HG03025 (cell line): ENCODE results near the gene FREM3.

Source experiments
- ATAC-seq: cut with Tn5 transposase; IDR thresholded peaks from one replicate; pipeline ENCODE4 v1.9.1; 2021; ENCODE audit warnings: mild to moderate bottlenecking, moderate library complexity; ENCODE audit not compliant: unreplicated experiment, low FRiP score

FREM3 gene

DNA sequence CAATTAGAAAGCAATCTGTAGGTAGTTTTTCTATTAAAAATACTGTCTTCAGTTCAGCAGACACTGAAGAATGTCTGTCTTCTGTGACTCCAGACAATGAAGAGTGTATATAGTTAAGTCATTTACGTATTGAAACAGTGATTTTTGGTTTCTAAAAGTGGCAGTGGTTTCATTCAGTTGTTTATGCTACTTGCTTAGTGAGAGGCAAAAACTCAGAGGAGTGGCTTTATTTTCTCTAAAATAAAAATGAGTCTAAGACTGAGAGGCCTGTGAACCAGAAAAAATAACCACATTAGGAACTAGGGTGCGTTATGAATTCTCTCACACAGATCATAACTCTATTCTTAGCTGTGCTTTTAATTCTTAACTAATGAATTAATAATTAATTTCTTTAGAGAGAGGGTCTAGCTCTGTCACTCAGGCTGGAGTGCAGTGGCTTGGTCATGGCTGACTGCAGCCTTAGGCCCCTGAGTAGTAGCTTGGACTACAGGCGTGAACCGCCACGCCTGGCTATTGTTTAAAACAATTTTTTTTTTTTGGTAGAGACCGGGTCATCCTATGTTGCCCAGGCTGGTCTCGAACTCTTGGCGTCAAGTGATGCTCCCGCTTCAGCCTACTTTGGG is 31.4 kb downstream of the FREM3 start:
- ATAC-seq = peak; percentile 99

DNA sequence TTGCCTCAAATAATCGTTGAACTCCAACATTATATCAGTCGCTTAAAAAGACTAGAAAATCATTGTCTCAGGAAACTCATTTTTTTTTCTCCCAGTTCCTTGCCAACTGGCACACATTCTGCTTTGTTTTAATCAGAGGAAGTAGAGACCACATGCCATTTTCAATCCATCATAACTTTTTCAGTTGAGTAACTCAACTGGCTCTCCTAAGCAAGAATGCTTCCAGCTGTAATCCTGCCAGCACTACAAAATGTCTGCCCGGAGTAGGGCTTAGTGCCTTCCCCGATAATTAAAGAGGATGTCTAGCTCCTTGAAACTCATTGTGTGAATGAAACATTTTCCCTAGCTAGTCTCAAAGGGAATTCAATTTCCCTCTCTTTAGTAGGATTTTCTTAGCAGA is 33.0 kb downstream of the FREM3 start:
- ATAC-seq = no peak

- ATAC-seq = no peak
Observed at GRCh38 chr4:143658336-143658735, 42.1 kb downstream of the FREM3 start.

GRCh38 chr4:143654571-143654970 is 45.9 kb downstream of the FREM3 start:
- ATAC-seq = no peak

GRCh38 chr4:143653031-143653430 is 47.4 kb downstream of the FREM3 start:
- ATAC-seq = no peak

- peak; percentile 59 for ATAC-seq
Observed at GRCh38 chr4:143643399-143643798, 57.1 kb downstream of the FREM3 start.

DNA sequence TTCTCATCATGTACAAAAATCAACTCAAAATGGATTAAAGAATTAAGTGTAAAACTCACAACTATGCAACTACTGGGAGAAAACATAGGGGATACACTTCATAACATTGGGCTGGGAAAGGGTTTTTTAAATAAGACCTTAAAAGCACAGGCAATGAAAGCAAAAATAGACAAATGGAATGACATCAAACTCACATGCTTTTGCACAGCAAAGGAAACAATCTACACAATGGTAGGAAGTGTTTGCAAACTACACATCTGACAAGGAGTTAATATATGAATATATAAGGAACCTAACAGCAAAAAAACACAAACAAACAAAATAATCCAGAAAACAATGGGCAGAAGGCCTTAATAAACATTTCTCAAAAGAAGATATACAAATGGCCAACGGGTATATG is 57.9 kb downstream of the FREM3 start:
- no peak for ATAC-seq

DNA sequence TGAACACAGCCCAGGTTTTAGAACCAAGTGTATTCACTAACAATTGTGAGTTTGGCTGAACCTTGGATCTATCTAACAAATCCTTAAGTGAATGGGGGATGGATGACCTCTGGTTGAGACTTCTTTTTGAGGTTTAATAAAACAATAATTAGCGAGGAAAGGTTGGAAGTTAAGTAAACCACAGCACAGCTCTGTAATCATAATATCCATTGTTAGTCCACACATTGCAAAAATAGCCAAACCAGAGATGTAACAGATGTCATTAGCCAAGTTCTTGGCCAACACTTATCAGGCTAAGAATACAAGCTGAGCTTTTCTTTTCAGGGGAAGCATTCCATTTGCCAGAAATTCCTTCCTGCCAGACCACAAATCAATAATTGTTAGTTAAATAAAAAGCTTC is 59.1 kb downstream of the FREM3 start:
- no peak for ATAC-seq

GRCh38 chr4:143634763-143635162 is 65.7 kb downstream of the FREM3 start:
- ATAC-seq = no peak

DNA sequence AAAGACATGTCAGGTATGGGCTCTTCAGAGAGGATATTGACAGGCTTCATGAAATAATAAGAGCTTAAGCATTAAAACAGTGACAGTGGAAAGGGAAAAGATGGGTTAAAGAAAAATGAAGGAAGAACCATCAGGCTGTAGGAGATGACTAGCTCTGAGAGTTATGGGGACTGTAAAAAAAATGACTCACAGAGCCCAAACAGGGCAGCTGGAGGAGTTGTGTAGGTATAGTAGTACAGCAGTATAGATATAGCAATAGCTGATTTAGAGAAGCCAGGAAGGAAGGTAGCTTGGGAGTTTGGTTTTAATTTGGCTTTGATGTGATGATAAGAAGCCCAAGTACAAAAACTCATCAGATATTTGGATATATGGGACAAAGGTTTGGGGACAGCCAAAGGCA is 66.6 kb downstream of the FREM3 start:
- no peak for ATAC-seq

GRCh38 chr4:143626134-143626911 is 74.2 kb downstream of the FREM3 start:
- no peak for ATAC-seq

DNA sequence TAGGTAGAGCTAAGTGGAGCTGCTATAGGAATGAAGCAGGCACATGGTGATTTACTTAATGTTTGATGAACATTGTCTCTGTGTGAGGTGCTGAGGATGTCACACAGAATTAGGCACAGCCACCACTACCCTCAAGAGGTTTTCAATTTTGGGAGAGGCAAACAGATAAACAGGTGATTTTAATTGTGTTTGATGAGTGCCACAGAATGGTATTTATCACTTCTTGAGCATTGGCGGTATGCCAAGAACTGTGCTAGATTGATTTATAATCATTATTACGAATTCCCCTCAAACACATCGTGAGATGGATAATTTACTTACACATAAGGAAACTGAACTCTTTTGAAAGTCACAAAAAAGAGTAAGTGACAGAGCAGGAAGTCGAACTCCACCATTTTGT is 74.8 kb downstream of the FREM3 start:
- no peak for ATAC-seq

DNA sequence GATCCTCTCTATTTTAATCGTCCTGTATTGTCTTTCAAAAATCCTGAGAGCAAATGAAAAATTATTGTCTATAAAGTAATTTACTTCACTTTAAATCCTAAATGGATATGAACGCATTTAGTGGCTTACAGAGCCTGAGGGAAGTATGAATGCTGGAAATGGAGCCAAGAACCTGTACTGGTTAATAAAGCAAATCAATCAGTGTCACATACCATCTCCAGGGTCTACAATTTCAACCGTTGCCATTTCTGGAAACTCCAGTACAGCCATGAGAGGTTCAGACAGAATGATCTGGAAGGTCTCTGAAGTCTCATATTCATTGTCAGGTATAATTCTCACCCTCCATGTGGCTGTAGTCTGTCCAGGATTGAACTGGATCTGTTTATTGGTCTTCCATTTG is 76.6 kb downstream of the FREM3 start:
- ATAC-seq = no peak

DNA sequence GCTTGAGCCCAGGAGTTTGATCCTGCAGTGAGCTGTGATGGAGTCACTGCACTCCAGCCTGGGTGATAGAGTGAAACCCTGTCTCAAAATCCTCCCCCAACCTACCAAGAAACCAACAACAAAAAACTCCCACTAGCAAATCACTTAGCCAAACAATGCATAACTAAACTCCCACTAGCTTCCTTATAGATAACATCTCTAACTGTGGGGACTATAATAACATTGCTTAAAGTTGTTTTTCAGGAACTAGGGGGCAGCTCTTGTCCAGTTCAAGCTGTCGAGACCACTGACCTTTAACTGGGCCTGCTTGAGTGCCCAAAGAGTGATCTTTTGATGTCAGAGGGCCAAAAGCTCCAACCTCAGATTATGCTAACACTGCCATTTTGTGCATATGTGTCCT is 81.7 kb downstream of the FREM3 start:
- no peak for ATAC-seq

DNA sequence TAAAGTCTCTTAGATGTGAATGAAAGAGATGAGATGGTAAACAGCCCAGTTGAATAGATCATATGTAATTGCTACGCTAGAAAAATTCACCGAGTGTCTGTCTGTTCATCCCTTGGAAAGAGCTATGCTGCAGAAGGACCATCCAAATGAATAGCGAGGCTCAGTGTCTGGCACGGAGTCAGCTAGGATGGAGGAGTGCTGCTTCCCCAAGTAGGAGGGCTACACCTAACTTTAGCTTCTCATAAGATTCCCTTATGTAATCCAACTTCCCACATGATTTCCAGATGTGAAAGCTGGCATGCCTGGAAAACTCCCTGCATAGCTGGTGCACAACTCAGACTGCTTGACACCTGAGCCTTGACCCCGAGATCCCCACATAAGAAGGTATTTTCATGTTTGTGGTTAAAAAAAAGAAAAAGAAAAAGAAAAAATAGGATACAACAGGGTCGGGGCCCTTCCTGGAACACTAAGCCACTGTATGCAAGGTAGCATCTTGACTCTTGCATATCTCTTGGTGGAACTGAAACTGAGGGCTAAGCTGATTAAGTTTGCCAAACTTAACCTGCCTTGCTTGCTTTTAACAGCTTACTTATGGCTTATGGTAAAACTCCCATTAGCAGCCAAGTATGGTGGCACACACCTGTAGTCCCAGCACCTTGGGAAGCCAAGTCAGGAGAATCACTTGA is 82.3 kb downstream of the FREM3 start:
- no peak for ATAC-seq

- peak; percentile 80 for ATAC-seq
Observed at GRCh38 chr4:143616771-143617170, 83.7 kb downstream of the FREM3 start.

DNA sequence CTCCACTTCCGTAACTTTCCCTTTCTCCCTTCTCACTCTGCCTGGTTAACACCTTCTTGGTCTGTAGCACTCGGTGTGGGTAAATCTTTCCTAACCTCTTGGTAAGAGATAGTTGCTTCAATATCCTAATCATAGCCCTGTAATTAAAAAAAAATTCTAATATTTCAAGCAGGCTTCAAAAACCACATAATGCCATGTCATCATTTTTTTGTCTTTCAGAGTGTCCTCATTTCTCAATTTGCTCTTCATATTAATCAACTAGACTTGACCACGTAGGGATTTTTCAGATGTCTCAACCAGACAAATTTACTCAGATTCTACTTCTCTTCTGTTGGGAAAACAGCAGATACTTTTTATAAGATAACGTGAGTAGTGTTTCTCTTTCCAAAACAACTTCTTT is 91.0 kb downstream of the FREM3 start:
- ATAC-seq = no peak

- no peak for ATAC-seq
Observed at GRCh38 chr4:143606480-143606879, 94.0 kb downstream of the FREM3 start.

GRCh38 chr4:143599827-143600226 is 100.6 kb downstream of the FREM3 start:
- ATAC-seq = no peak

GRCh38 chr4:143598816-143599215 is 101.7 kb downstream of the FREM3 start:
- no peak for ATAC-seq

GRCh38 chr4:143597276-143597675 is 103.2 kb downstream of the FREM3 start:
- ATAC-seq = no peak

- no peak for ATAC-seq
Observed at GRCh38 chr4:143587703-143588102, 112.8 kb downstream of the FREM3 start.
